ENCODE results near the gene MYO10. TPM values are rescaled to one million over a fixed set of nuclear protein-coding genes. Genes with fewer than 3 reads are reported as not detected.

MYO10 gene
- total RNA-seq, 2 experiments from 2014 or later = 0.03 to 1.7 TPM

GRCh38 chr5:16856531-16856930 lies 79.6 kb downstream of the MYO10 start:
- BruUV-seq (replicated peaks) = no TSS peak
- Histone ChIP-seq H3K27ac (ENCODE audit: low read depth, low read length, poor library complexity, severe bottlenecking) (no peak overlapping the region), H3K9me2 (ENCODE audit: insufficient read depth, low read length) (no peaks in the 10 kb centered on the region), H4K20me1 (ENCODE audit: insufficient read depth, low read length) (no peaks in the 10 kb centered on the region), H3K36me3 (ENCODE audit: insufficient read depth, low read length) (no peaks in the 10 kb centered on the region), H3K4me2 (ENCODE audit: low read length) (no peak overlapping the region), H3K4me1 (ENCODE audit: insufficient read depth, low read length, poor library complexity, severe bottlenecking) (no peaks in the 10 kb centered on the region), H2AFZ (ENCODE audit: low read length) (no peak overlapping the region), H3K79me2 (ENCODE audit: insufficient read depth, low read depth, low read length) (no peaks in the 10 kb centered on the region), H3K4me3 (ENCODE audit: low read depth, low read length, poor library complexity, severe bottlenecking) (no peak overlapping the region), H3K9me3 (ENCODE audit: low read length) (no peaks in the 10 kb centered on the region)
- no peak for DNase-seq (ENCODE audit: low spot score)
- ChIA-PET CTCF (ENCODE audit: unreplicated experiment) (no interaction called here), POLR2A (no interaction called here)
- TF ChIP-seq EZH2phosphoT487 (IDR thresholded peaks at IDR 0.05; ENCODE audit: borderline replicate concordance, low read depth, low read length) (no peak), CTCF (conservative IDR thresholded peaks at IDR 0.05; ENCODE audit: low read length) (no peak)
- intact Hi-C loops (cut with micrococcal nuclease; ENCODE audit: unreplicated experiment) = no loop called here

- BruUV-seq (replicated peaks) = no TSS peak
- intact Hi-C loops (cut with micrococcal nuclease; ENCODE audit: unreplicated experiment) = no loop called here
These were observed 80.2 kb downstream of the MYO10 start for GRCh38 chr5:16855898-16856297.

GRCh38 chr5:16855485-16855884 lies 80.6 kb downstream of the MYO10 start:
- ChIA-PET CTCF (ENCODE audit: unreplicated experiment) (no interaction called here), POLR2A (interaction anchor here (0.5 kb wide), 1 partner anchor 37 kb away, joined by 3 read pairs; no protein-coding TSS in a partner anchor)
- H4K20me1 ChIP-seq (ENCODE audit: insufficient read depth, low read length) = no peaks in the 10 kb centered on the region
- H3K4me1 ChIP-seq (ENCODE audit: insufficient read depth, low read length, poor library complexity, severe bottlenecking) = no peaks in the 10 kb centered on the region
- no peaks in the 10 kb centered on the region for H3K79me2 ChIP-seq (ENCODE audit: insufficient read depth, low read depth, low read length)
- TF ChIP-seq EZH2phosphoT487 (IDR thresholded peaks at IDR 0.05; ENCODE audit: borderline replicate concordance, low read depth, low read length) (no peak), CTCF (conservative IDR thresholded peaks at IDR 0.05; ENCODE audit: low read length) (no peak)
- no peak for DNase-seq (ENCODE audit: low spot score)
- BruUV-seq (replicated peaks) = no TSS peak
- no peak overlapping the region for H3K27ac ChIP-seq (ENCODE audit: low read depth, low read length, poor library complexity, severe bottlenecking)
- no peaks in the 10 kb centered on the region for H3K9me3 ChIP-seq (ENCODE audit: low read length)
- H3K4me2 ChIP-seq (ENCODE audit: low read length) = no peak overlapping the region
- H2AFZ ChIP-seq (ENCODE audit: low read length) = no peak overlapping the region
- H3K36me3 ChIP-seq (ENCODE audit: insufficient read depth, low read length) = no peaks in the 10 kb centered on the region
- intact Hi-C loops (cut with micrococcal nuclease; ENCODE audit: unreplicated experiment) = no loop called here
- H3K4me3 ChIP-seq (ENCODE audit: low read depth, low read length, poor library complexity, severe bottlenecking) = no peak overlapping the region
- H3K9me2 ChIP-seq (ENCODE audit: insufficient read depth, low read length) = no peaks in the 10 kb centered on the region

More at GRCh38 chr5:16855898-16856297, 80.2 kb downstream of the MYO10 start:
- H3K9me3 ChIP-seq (ENCODE audit: low read length) = no peaks in the 10 kb centered on the region
- no peak for DNase-seq (ENCODE audit: low spot score)
- H3K36me3 ChIP-seq (ENCODE audit: insufficient read depth, low read length) = no peaks in the 10 kb centered on the region
- H3K4me3 ChIP-seq (ENCODE audit: low read depth, low read length, poor library complexity, severe bottlenecking) = no peak overlapping the region
- no peaks in the 10 kb centered on the region for H3K79me2 ChIP-seq (ENCODE audit: insufficient read depth, low read depth, low read length)
- TF ChIP-seq CTCF (conservative IDR thresholded peaks at IDR 0.05; ENCODE audit: low read length) = no peak
- no peak for TF ChIP-seq EZH2phosphoT487 (IDR thresholded peaks at IDR 0.05; ENCODE audit: borderline replicate concordance, low read depth, low read length)
- no peak overlapping the region for H3K4me2 ChIP-seq (ENCODE audit: low read length)
- ChIA-PET POLR2A (no interaction called here), CTCF (ENCODE audit: unreplicated experiment) (no interaction called here)
- no peaks in the 10 kb centered on the region for H3K9me2 ChIP-seq (ENCODE audit: insufficient read depth, low read length)
- no peak overlapping the region for H3K27ac ChIP-seq (ENCODE audit: low read depth, low read length, poor library complexity, severe bottlenecking)
- H4K20me1 ChIP-seq (ENCODE audit: insufficient read depth, low read length) = no peaks in the 10 kb centered on the region
- no peak overlapping the region for H2AFZ ChIP-seq (ENCODE audit: low read length)
- H3K4me1 ChIP-seq (ENCODE audit: insufficient read depth, low read length, poor library complexity, severe bottlenecking) = no peaks in the 10 kb centered on the region

Data from OCI-LY7 (cell line).